Measurements from ENCODE around the gene GABRA5. TPM values are rescaled to one million over a fixed set of nuclear protein-coding genes. Genes with fewer than 3 reads are reported as not detected.

The GABRA5 gene
- total and polyA plus RNA-seq, 2 of the 8 experiments (the other 6 are each of a cell fraction or from before 2014, with no cell fraction given) = 15.0 to 29.6 TPM

DNA sequence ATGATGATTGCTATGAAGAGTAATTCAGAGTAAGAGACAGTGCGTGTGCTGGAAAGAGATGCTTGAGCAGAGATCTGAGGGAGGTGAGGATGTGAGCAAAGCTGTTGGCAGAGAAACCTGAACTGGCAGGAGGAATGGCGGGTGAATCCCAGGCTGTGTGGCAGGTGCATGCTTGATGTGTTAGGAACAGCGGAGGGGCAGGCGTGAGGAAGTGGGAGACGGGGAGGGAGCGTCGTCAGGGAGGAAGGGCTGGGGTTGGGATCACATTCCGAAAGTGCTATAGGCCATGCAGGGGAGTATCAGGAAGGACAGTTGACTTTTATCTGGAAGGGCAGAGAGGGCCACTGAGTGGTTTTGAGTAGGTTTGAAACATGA lies 8.6 kb downstream of the GABRA5 start:
- H3K14ac ChIP-seq (ENCODE audit: insufficient read length) = no peak overlapping the region
- ChIA-PET CTCF (ENCODE audit: partially characterized antibody) (no interaction called here), POLR2A (ENCODE audit: partially characterized antibody) (no interaction called here)
- H3K79me1 ChIP-seq (ENCODE audit: low read depth, low read length) = no peaks in the 10 kb centered on the region
- no peak overlapping the region for H3K4me2 ChIP-seq (ENCODE audit: insufficient read depth in 1 of 2, low read depth in 2 of 2, low read length in 2 of 2)
- no peak overlapping the region for H3K9ac ChIP-seq (replicated peaks in 1 of 4; ENCODE audit: extremely low read depth in 1 of 4, low read depth in 3 of 4, low read length in 3 of 4)
- no peak overlapping the region for H2BK15ac ChIP-seq (ENCODE audit: low read length)
- no peaks in the 10 kb centered on the region for H4K20me1 ChIP-seq (replicated peaks in 1 of 2; ENCODE audit: control insufficient read depth in 1 of 2, insufficient read depth in 2 of 2, low read length in 2 of 2)
- no peak for FAIRE-seq
- no peak overlapping the region for H2AK5ac ChIP-seq (ENCODE audit: low read depth, low read length)
- 87% methylated on average over 8 of the region's 8 CpGs; no CpG with 5 or more reads in 1 of the 2 experiments for WGBS, 2 experiments (ENCODE audit: extremely low coverage in 1 of 2, insufficient coverage in 1 of 2, insufficient read length in 1 of 2, insufficient replicate concordance in 2 of 2, low coverage in 1 of 2, low lambda C conversion rate in 2 of 2, missing lambda C conversion rate in 1 of 2)
- H2BK5ac ChIP-seq (ENCODE audit: low read depth, low read length) = no peak overlapping the region
- no peak overlapping the region for H3K4ac ChIP-seq (replicated peaks; ENCODE audit: insufficient read length, low read depth, low read length)
- H3K9me3 ChIP-seq (ENCODE audit: insufficient read depth in 2 of 2, low read depth in 1 of 2, low read length in 1 of 2) = no peaks in the 10 kb centered on the region
- H4K8ac ChIP-seq (ENCODE audit: extremely low read depth, insufficient read depth, low read length) = no peak overlapping the region
- TF ChIP-seq, protein P1, sequence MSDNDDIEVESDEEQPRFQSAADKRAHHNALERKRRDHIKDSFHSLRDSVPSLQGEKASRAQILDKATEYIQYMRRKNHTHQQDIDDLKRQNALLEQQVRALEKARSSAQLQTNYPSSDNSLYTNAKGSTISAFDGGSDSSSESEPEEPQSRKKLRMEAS (IDR thresholded peaks at IDR 0.05) = peak; percentile 35
- TF ChIP-seq RAD21 (IDR thresholded peaks at IDR 0.05 in 1 of 2, conservative IDR thresholded peaks at IDR 0.05 in 1 of 2; ENCODE audit: low read depth in 2 of 2, low read length in 2 of 2) = no peak
- H3K36me3 ChIP-seq (ENCODE audit: control insufficient read depth in 2 of 4, insufficient read depth in 4 of 4, low read length in 3 of 4) = no peaks in the 10 kb centered on the region
- no peak overlapping the region for H4K5ac ChIP-seq (ENCODE audit: insufficient read length, low read depth, low read length)
- peaks cover 0 to 4% (median 0%) of the 10 kb centered on the region in 4 experiments; a peak in 1 of 7 replicates for H3K4me1 ChIP-seq (replicated peaks in 1 of 4; ENCODE audit: control insufficient read depth in 3 of 4, insufficient read depth in 4 of 4, low read length in 3 of 4)
- H4K91ac ChIP-seq (replicated peaks; ENCODE audit: insufficient read length, low read length) = no peak overlapping the region
- H3K23me2 ChIP-seq (ENCODE audit: low read depth, low read length) = no peaks in the 10 kb centered on the region
- no peak overlapping the region for H3K18ac ChIP-seq (ENCODE audit: extremely low read depth, low read length)
- H3K79me2 ChIP-seq (ENCODE audit: control insufficient read depth in 1 of 2, insufficient read depth in 2 of 2, low read length in 2 of 2) = no peaks in the 10 kb centered on the region
- no peak overlapping the region for H3K27ac ChIP-seq (ENCODE audit: low read depth, low read length)
- no peak overlapping the region for H3K4me3 ChIP-seq (ENCODE audit: extremely low read depth in 1 of 4, insufficient read depth in 2 of 4, low read depth in 3 of 4, low read length in 4 of 4)
- H3K56ac ChIP-seq (replicated peaks; ENCODE audit: insufficient read length, low read depth, low read length) = no peak overlapping the region
- H2BK20ac ChIP-seq (ENCODE audit: low read length) = no peak overlapping the region
- no peak overlapping the region for H3K23ac ChIP-seq (ENCODE audit: insufficient read length)
- H2AFZ ChIP-seq (ENCODE audit: low read length) = no peak overlapping the region
- no peak overlapping the region for H2BK12ac ChIP-seq (ENCODE audit: low read depth, low read length)
- H2BK120ac ChIP-seq (replicated peaks; ENCODE audit: low read depth, low read length) = no peak overlapping the region
- no peak for DNase-seq (ENCODE audit: low read depth in 1 of 2, low spot score in 2 of 2)
- H3K27me3 ChIP-seq (replicated peaks in 1 of 4; ENCODE audit: control insufficient read depth in 3 of 4, extremely low read depth in 1 of 4, insufficient read depth in 3 of 4, low read length in 3 of 4) = no peaks in the 10 kb centered on the region

All from H1 (cell line).